GM12878 (cell line): ENCODE data around the gene NHEJ1. TPM values are rescaled to one million over a fixed set of nuclear protein-coding genes. Genes with fewer than 3 reads are reported as not detected.

Source experiments
- BMI1 ChIP-seq: fragments of 450-650 bp; IDR thresholded peaks from 2 replicates; pipeline ENCODE4 v1.6.1; 2016; ENCODE audit warnings: mild to moderate bottlenecking, moderate library complexity, borderline replicate concordance
- E2F8 ChIP-seq: fragments of 450-650 bp; IDR thresholded peaks from 2 replicates; pipeline ENCODE4 v1.6.1; 2018; ENCODE audit warnings: mild to moderate bottlenecking, low read depth, moderate library complexity; ENCODE audit not compliant: partially characterized antibody
- ZNF687 ChIP-seq: fragments of 450-650 bp; IDR thresholded peaks from 2 replicates; pipeline ENCODE4 v1.6.1; 2017; ENCODE audit warnings: mild to moderate bottlenecking, moderate library complexity
- polyA plus RNA-seq, 11 experiments: library from polyadenylated mRNA; depleted of rRNA in 4 of 11; unstranded in 6 of 11; stranded (reverse) in 5 of 11; fragments of >200 nt; fragmentation: Nextera tagmentation in 4 of 11; fragmentation: Illumina TruSeq in 1 of 11; extraction: Ambion mirVana in 4 of 11; extraction: Trizol in 1 of 11; gene quantifications; 1 replicate in 1 of 11; 2 replicates in 10 of 11; pipeline versions ENCODE4 v1.2.1 to v1.2.3, GENCODE V29; 2011 to 2016; ENCODE audit warnings: inconsistent platforms in 2 of 11, missing spikeins in 2 of 11, low read depth in 1 of 11
- total RNA-seq, 4 experiments: library from RNA; depleted of rRNA in 3 of 4; stranded (reverse); fragments of >200 nt in 3 of 4; fragmentation: Illumina TruSeq in 1 of 4; extraction: Trizol in 1 of 4; gene quantifications; 2 replicates each; pipeline versions ENCODE4 v1.2.1 to v1.2.3, GENCODE V29; 2013 to 2021
- TF ChIP-seq, protein P1 (sequence below): fragments of 450-650 bp; formaldehyde crosslinking; IDR thresholded peaks from 2 replicates; pipeline ENCODE4 v1.4.0; 2020; ENCODE audit warnings: mild to moderate bottlenecking, moderate library complexity

Gene NHEJ1
- total and polyA plus RNA-seq, 10 of the 15 experiments (the other 5 are each of a cell fraction or from before 2014, with no cell fraction given), result 11.8 to 20.2 (median 17.0) TPM

DNA sequence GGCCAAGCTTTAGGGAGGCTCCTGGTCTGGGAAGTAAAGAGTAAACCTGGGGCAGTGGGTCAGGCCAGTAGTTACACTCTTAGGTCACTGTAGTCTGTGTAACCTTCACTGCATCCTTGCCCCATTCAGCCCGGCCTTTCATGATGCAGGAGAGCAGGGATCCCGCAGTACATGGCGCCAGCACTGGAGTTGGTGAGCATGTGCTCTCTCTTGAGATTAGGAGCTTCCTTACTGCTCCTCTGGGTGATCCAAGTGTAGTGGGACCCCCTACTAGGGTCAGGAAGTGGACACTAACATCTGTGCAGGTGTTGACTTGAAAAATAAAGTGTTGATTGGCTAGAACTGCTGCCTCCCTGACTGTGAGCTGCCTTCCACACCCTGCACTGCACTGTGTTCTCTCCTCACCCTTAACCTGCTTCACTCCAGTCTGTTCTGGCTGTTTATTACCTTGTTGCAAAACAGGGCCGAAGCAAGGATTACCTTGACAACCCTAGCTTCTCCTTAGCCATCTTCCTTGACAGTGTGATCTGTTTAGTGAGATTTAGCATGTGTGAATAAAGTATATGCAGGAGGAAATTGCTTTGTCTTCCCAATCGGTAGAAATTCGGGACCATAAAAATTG lies 22.6 kb upstream of the NHEJ1 start (continued):
- no peak for TF ChIP-seq E2F8
- TF ChIP-seq BMI1, result no peak
- TF ChIP-seq, protein P1, sequence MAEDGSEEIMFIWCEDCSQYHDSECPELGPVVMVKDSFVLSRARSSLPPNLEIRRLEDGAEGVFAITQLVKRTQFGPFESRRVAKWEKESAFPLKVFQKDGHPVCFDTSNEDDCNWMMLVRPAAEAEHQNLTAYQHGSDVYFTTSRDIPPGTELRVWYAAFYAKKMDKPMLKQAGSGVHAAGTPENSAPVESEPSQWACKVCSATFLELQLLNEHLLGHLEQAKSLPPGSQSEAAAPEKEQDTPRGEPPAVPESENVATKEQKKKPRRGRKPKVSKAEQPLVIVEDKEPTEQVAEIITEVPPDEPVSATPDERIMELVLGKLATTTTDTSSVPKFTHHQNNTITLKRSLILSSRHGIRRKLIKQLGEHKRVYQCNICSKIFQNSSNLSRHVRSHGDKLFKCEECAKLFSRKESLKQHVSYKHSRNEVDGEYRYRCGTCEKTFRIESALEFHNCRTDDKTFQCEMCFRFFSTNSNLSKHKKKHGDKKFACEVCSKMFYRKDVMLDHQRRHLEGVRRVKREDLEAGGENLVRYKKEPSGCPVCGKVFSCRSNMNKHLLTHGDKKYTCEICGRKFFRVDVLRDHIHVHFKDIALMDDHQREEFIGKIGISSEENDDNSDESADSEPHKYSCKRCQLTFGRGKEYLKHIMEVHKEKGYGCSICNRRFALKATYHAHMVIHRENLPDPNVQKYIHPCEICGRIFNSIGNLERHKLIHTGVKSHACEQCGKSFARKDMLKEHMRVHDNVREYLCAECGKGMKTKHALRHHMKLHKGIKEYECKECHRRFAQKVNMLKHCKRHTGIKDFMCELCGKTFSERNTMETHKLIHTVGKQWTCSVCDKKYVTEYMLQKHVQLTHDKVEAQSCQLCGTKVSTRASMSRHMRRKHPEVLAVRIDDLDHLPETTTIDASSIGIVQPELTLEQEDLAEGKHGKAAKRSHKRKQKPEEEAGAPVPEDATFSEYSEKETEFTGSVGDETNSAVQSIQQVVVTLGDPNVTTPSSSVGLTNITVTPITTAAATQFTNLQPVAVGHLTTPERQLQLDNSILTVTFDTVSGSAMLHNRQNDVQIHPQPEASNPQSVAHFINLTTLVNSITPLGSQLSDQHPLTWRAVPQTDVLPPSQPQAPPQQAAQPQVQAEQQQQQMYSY (CRISPR knock-in tag), result no peak
- no peak for TF ChIP-seq ZNF687
